Activated T-helper 1 cell treated with anti-CD3 and anti-CD28 coated beads, Interleukin-12 subunit alpha, Interleukin-12 subunit beta, Interleukin-2, Interleukin-4 antibody, amounts not matched to agents 30 ng/mL and 10 ng/mL and 1 ng/mL, durations not matched to agents 14 hours and 24 hours and 36 hours (primary cell): Measurements from ENCODE around the gene PANK4. TPM values are rescaled to one million over a fixed set of nuclear protein-coding genes. Genes with fewer than 3 reads are reported as not detected.

Experiments
- total RNA-seq: library from RNA; stranded (reverse); gene quantifications from 2 replicates; pipeline ENCODE4 v1.2.3, GENCODE V29; 2022

Gene PANK4
- total RNA-seq, 1 donor from 2014 or later, result 65.6 TPM

Other genes starting within 250 kb of the PANK4 start
- gene MORN1, start 135.0 kb downstream of the PANK4 start, total RNA-seq, result 8.4 and 8.6 TPM in 2 replicates
- 161 and 177 TPM in 2 replicates for gene RER1, start 134.8 kb downstream of the PANK4 start, total RNA-seq
- gene PEX10, start 114.0 kb downstream of the PANK4 start, total RNA-seq, result 22.4 and 24.0 TPM in 2 replicates
- 2.5 and 2.9 TPM in 2 replicates for gene PLCH2, start 50.3 kb downstream of the PANK4 start, total RNA-seq
- not detected in 2 replicates for gene HES5, start 3.7 kb upstream of the PANK4 start, total RNA-seq
- gene TNFRSF14, start 29.8 kb upstream of the PANK4 start, total RNA-seq, result 207 and 215 TPM in 2 replicates
- 39.5 and 42.1 TPM in 2 replicates for gene PRXL2B, start 60.2 kb upstream of the PANK4 start, total RNA-seq
- 0.86 and 1.0 TPM in 2 replicates for gene MMEL1, start 106.4 kb upstream of the PANK4 start, total RNA-seq